Tibial nerve (tissue), 4 donors: Measurements from ENCODE around the gene SERPINA4. TPM values are rescaled to one million over a fixed set of nuclear protein-coding genes. Genes with fewer than 3 reads are reported as not detected.

ENCODE experiments used
- DNase-seq, 2 donors: peaks; one replicate each; pipeline ENCODE4 v3.0.0-alpha.2; 2019; ENCODE audit warnings: low spot score in 2 of 2
- H3K27ac ChIP-seq, 4 donors: fragments of 200-600 bp; sonication (generic) in 3 of 4; one replicate each; pipeline ENCODE4 v1.5.1; 2017 to 2019; ENCODE audit warnings: mild to moderate bottlenecking in 1 of 4
- H3K27me3 ChIP-seq, 2 donors: fragments of 200-600 bp; sonication (generic) in 1 of 2; one replicate each; pipeline versions ENCODE4 v1.5.1 to v1.6.0; 2017 to 2019
- H3K36me3 ChIP-seq, 3 donors: fragments of 200-600 bp; sonication (generic); one replicate each; pipeline ENCODE4 v1.5.1; 2018 to 2019
- H3K4me1 ChIP-seq, 4 donors: fragments of 200-600 bp; sonication (generic) in 3 of 4; one replicate each; pipeline ENCODE4 v1.5.1; 2017 to 2019
- H3K4me3 ChIP-seq, 4 donors: fragments of 200-600 bp; sonication (generic) in 3 of 4; one replicate each; pipeline ENCODE4 v1.5.1; 2017 to 2019; ENCODE audit warnings: mild to moderate bottlenecking in 1 of 4, moderate library complexity in 1 of 4
- H3K9me3 ChIP-seq, 4 donors: fragments of 200-600 bp; sonication (generic) in 3 of 4; one replicate each; pipeline ENCODE4 v1.5.1; 2017 to 2019
- EP300 ChIP-seq, 2 donors: sonication (generic); formaldehyde crosslinking; IDR thresholded peaks; one replicate each; pipeline ENCODE4 v1.6.1; 2017; ENCODE audit warnings: antibody characterized with exemption in 2 of 2, mild to moderate bottlenecking in 1 of 2
- POLR2A ChIP-seq, 2 donors: fragments of 450-650 bp; IDR thresholded peaks; one replicate each; pipeline ENCODE4 v1.6.1; 2017; ENCODE audit warnings: antibody characterized with exemption in 2 of 2, mild to moderate bottlenecking in 2 of 2, moderate library complexity in 2 of 2
- WGBS, 2 donors: methylation state at CpG; one replicate each; pipeline ENCODE4 v1.1.5; 2018; 5-methylcytosine and 5-hydroxymethylcytosine counted together
- total RNA-seq, 4 donors: library from RNA; depleted of rRNA; stranded (reverse); fragments of >200 nt; gene quantifications; one replicate each; pipeline ENCODE4 v1.1.0, GENCODE V29; 2016
- TF ChIP-seq, protein P1 (sequence below), 5 experiments: fragments of 200-600 bp in 3 of 5; fragments of 450-650 bp in 2 of 5; sonication (generic) in 3 of 5; IDR thresholded peaks; one replicate each; pipeline ENCODE4 v1.5.1; 2016 to 2019; ENCODE audit warnings: antibody characterized with exemption in 5 of 5, mild to moderate bottlenecking in 3 of 5, moderate library complexity in 2 of 5

Gene SERPINA4
- total RNA-seq, 4 donors from 2014 or later, result not detected

DNA sequence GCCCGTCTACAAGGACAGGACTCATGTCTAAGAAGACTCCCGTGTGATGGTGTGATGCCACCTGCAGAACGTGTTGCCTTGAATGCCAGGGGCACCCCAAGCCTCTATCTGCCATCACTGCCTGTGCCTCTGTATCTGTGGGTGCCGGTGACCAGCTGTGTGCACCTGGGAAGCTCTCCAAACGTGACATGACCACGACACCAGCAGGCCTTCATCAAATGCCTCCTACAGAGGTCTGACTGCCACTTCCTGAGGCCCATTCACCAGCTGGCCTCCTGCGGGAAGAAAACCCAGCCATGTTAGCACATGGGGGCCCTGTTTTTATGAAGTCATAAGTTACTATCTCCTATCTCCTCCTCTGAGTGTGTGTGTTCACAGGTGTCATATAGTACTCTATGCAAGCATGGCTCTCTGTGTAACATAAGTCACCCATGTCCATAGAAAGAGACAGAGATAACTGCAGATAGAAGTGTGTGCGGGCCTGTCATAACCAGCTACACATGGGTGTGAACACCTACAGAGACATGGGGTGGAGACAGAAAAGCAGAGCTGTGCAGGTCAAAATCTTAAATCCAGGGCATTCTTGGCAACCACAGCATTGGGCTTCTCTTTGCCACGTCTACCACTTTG, 18.3 kb upstream of the SERPINA4 start:
- Histone ChIP-seq H3K4me3 (no peak overlapping the region), H3K27me3 (no peaks in the 10 kb centered on the region), H3K4me1 (no peaks in the 10 kb centered on the region), H3K27ac (no peak overlapping the region), H3K9me3 (peaks cover 0 to 13% (median 0%) of the 10 kb centered on the region in 4 donors), H3K36me3 (no peaks in the 10 kb centered on the region)
- no peak for DNase-seq
- WGBS, 2 donors, result 82 to 87% methylated on average over 9 of the region's 9 CpGs
- TF ChIP-seq POLR2A (IDR thresholded peaks at IDR 0.05) (no peak), EP300 (IDR thresholded peaks at IDR 0.05) (no peak)
- TF ChIP-seq, protein P1, sequence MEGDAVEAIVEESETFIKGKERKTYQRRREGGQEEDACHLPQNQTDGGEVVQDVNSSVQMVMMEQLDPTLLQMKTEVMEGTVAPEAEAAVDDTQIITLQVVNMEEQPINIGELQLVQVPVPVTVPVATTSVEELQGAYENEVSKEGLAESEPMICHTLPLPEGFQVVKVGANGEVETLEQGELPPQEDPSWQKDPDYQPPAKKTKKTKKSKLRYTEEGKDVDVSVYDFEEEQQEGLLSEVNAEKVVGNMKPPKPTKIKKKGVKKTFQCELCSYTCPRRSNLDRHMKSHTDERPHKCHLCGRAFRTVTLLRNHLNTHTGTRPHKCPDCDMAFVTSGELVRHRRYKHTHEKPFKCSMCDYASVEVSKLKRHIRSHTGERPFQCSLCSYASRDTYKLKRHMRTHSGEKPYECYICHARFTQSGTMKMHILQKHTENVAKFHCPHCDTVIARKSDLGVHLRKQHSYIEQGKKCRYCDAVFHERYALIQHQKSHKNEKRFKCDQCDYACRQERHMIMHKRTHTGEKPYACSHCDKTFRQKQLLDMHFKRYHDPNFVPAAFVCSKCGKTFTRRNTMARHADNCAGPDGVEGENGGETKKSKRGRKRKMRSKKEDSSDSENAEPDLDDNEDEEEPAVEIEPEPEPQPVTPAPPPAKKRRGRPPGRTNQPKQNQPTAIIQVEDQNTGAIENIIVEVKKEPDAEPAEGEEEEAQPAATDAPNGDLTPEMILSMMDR (IDR thresholded peaks at IDR 0.05), result no peak

GRCh38 chr14:94543449-94544124, 17.7 kb upstream of the SERPINA4 start:
- Histone ChIP-seq H3K4me1 (no peaks in the 10 kb centered on the region), H3K9me3 (peaks cover 0 to 13% (median 0%) of the 10 kb centered on the region in 4 donors), H3K36me3 (no peaks in the 10 kb centered on the region), H3K27me3 (no peaks in the 10 kb centered on the region), H3K27ac (no peak overlapping the region), H3K4me3 (no peak overlapping the region)
- DNase-seq, result no peak
- no peak for TF ChIP-seq EP300 (IDR thresholded peaks at IDR 0.05)
- WGBS, 2 donors, result 76 to 80% methylated on average over 15 of the region's 15 CpGs

DNA sequence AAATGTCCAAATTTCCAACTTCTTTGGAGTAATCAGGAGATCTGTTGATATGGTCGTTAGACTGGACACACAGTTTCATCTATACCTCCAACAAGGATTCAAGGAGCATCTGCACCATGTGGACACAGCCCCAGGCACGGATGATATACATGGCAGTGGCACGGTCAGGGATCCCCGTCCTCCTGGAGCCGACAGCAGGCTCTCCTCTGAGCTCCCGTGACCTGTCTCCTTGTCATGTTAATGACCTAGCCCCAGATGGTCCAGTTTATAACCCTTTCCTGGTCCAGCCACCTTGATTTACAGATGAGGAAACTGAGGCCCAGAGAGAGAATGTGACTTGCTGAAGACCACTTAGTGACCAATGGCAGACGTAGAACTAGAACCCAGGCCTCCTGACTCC, 16.5 kb upstream of the SERPINA4 start:
- H3K27me3 ChIP-seq, result no peaks in the 10 kb centered on the region
- 52 to 57% methylated on average over 7 of the region's 7 CpGs for WGBS, 2 donors
- no peak for DNase-seq
- no peak overlapping the region for H3K4me3 ChIP-seq
- H3K27ac ChIP-seq, result no peak overlapping the region
- TF ChIP-seq, protein P1 (IDR thresholded peaks at IDR 0.05), result no peak
- TF ChIP-seq POLR2A (IDR thresholded peaks at IDR 0.05) (no peak), EP300 (IDR thresholded peaks at IDR 0.05) (no peak)
- peaks cover 0 to 2% (median 0%) of the 10 kb centered on the region in 4 donors for H3K4me1 ChIP-seq
- peaks cover 0 to 13% (median 0%) of the 10 kb centered on the region in 4 donors for H3K9me3 ChIP-seq
- no peaks in the 10 kb centered on the region for H3K36me3 ChIP-seq

DNA sequence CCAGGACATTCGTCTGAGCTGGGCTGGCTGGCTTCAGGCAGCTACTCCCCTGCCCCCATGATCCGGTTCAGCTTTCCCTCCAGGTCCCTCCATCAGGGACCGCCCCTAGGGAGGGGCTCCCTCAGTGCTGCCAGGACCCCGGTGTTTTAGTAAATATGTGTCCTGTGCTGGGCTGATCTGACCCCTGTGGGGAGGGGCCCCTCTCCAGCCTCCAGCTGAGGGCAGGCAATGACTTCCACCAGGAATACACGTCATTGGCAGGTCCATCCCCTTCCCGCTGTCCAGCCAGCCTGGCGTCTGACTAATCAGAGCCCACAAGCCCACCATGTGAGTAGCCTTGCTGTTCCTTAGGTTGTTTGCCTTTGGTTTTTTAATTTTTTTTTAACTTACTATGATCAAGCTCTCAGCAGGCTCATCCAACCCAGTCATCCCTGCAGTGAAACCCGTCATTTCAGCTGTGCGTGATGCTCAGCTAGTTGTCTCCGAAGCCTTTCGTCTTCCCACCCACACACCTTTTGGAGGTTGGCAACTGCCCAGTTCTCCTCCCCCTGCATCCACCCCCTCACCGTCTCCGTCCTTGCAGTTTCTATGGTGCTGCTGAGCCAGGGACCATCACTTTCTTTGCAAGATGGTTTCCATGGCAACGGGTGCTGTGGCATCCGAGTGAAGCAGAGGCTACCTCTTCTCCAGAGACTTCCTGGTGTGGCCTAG, 16.0 kb upstream of the SERPINA4 start:
- 50 to 51% methylated on average over 15 of the region's 15 CpGs for WGBS, 2 donors
- H3K4me1 ChIP-seq, result peaks cover 0 to 2% (median 0%) of the 10 kb centered on the region in 4 donors
- no peak for DNase-seq
- H3K27ac ChIP-seq, result no peak overlapping the region
- TF ChIP-seq POLR2A (IDR thresholded peaks at IDR 0.05), result no peak
- TF ChIP-seq EP300 (IDR thresholded peaks at IDR 0.05), result no peak
- TF ChIP-seq, protein P1 (IDR thresholded peaks at IDR 0.05), result no peak
- H3K36me3 ChIP-seq, result no peaks in the 10 kb centered on the region
- H3K27me3 ChIP-seq, result no peaks in the 10 kb centered on the region
- H3K9me3 ChIP-seq, result peaks cover 0 to 13% (median 0%) of the 10 kb centered on the region in 4 donors
- H3K4me3 ChIP-seq, result no peak overlapping the region

- Histone ChIP-seq H3K27ac (no peak overlapping the region), H3K4me1 (peaks cover 0 to 2% (median 0%) of the 10 kb centered on the region in 4 donors), H3K4me3 (no peak overlapping the region), H3K9me3 (peaks cover 0 to 13% (median 0%) of the 10 kb centered on the region in 4 donors), H3K36me3 (no peaks in the 10 kb centered on the region), H3K27me3 (no peaks in the 10 kb centered on the region)
- 86 to 96% methylated on average over 8 of the region's 8 CpGs for WGBS, 2 donors
- no peak for TF ChIP-seq POLR2A (IDR thresholded peaks at IDR 0.05)
- no peak for TF ChIP-seq EP300 (IDR thresholded peaks at IDR 0.05)
- TF ChIP-seq, protein P1 (IDR thresholded peaks at IDR 0.05), result no peak
- no peak for DNase-seq
Observed at GRCh38 chr14:94547151-94547680, 14.0 kb upstream of the SERPINA4 start.
